COLO668 (cell line): ENCODE measurements around the gene DRICH1.
"Not testable (repeated sequence)": the region's sequence is repeated elsewhere in the genome, so short reads cannot be mapped to it uniquely, and the experiment has no call there.

ENCODE experiments used
- DNase-seq: peaks from one replicate; lab custom pipeline; 2025; ENCODE audit not compliant: unreplicated experiment; lab: John Stamatoyannopoulos, UW

Gene DRICH1, protein sequence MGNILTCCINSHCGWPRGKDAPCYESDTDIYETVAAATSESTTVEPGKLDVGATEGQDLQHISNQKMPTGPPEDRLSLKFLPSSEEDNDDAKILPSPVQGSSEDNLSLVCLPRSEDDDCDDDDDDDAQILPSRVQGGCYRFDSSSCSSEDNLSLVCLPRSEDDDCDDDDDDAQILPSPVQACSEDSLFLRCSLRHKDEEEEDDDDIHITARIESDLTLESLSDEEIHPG

DNA sequence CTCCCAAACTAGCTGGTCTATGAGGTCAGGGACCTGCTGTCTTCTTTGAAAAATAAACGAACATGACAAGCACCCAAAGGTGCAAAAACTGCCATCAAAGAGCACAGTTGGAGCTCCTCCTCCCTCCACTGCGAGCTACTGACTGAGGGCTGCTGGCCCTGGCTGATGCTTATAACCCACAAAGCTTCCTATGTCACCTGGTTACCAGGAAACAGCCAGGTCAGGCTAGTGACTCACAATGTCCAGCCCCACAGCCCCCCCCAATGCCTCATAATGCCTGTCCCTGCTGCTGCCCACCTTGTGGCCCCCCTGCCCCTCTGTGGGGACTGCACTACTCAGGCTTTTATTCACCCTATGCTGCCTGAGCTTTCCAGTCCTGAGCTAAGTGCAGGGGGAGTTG, at the start of gene DRICH1:
DRICH1 (minus strand) TSS at position 144 of the 400 bp plus-strand sequence. CDS start 298 bp downstream, outside the sequence.
- no peak for DNase-seq

- DNase-seq = no peak
Measured at GRCh38 chr22:23681026-23681809, 49.1 kb upstream of the DRICH1 start.

DNA sequence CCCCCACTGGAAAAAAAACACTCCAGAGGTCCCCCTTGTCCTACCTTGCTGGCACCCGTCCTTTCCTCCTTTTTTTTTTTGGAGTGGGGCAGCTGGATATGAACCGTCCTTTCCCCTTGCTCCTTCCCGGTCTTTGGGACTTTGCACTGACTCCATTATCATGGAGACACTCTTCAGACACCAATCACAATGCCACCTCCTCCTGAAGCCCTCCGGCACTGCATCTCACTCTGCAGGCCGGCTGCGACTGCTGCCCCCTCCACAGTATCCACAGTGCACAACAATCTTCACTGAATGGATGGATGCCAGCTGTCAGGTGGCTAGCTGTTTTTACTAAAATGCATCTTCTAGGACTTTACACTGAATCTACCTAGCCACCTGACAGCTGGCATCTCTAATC, 46.0 kb upstream of the DRICH1 start:
- no peak for DNase-seq

- DNase-seq = no peak
Measured at GRCh38 chr22:23677701-23677995, 45.5 kb upstream of the DRICH1 start.

- not testable (repeated sequence) for DNase-seq
Measured at GRCh38 chr22:23676841-23677700, 45.0 kb upstream of the DRICH1 start.

DNA sequence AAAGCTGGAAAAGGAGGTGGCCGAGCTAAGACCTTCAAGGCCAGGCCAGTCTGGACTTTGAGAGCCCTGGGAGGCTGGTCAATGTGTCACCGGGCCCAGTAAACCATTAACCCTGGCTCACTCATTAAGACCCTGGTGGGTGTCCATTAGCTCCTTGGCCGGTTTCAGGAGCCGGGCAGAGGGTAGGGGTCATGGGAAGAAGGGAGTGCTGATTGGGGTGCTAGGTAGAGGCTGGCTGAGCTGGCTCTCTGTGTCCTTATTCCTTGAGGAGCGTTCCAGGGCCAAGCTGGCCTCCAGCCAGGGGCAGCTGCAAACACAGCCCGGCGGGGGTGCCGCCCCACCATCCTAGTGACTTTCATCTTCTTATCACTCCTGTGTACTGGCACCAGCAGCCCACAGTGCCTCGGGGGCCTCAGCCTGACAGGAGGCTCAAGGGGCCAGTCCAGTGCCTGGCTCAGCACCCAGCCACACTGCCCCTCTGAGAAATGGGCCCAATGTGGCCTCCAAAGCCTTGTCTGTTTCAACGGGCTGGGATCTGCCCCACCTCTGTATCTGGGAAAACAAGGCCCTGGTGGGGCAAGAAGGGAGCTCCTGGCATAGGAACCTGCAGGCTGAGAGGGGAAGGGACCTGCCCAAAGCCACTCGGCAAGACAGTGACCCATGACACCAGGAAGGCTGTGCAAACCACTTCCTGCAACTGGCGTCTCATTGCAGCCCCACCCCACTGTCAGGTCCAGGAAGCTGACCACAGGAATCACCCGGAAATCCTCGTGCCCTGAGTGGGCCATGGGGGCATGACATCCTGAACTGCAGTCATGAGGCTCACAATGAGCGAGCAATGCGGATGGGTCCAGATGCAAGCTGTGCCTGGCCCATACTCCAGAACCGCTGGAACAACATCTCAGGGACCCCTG, 43.6 kb upstream of the DRICH1 start:
- no peak for DNase-seq

- not testable (repeated sequence) for DNase-seq
Measured at GRCh38 chr22:23674886-23675501, 42.9 kb upstream of the DRICH1 start.

DNA sequence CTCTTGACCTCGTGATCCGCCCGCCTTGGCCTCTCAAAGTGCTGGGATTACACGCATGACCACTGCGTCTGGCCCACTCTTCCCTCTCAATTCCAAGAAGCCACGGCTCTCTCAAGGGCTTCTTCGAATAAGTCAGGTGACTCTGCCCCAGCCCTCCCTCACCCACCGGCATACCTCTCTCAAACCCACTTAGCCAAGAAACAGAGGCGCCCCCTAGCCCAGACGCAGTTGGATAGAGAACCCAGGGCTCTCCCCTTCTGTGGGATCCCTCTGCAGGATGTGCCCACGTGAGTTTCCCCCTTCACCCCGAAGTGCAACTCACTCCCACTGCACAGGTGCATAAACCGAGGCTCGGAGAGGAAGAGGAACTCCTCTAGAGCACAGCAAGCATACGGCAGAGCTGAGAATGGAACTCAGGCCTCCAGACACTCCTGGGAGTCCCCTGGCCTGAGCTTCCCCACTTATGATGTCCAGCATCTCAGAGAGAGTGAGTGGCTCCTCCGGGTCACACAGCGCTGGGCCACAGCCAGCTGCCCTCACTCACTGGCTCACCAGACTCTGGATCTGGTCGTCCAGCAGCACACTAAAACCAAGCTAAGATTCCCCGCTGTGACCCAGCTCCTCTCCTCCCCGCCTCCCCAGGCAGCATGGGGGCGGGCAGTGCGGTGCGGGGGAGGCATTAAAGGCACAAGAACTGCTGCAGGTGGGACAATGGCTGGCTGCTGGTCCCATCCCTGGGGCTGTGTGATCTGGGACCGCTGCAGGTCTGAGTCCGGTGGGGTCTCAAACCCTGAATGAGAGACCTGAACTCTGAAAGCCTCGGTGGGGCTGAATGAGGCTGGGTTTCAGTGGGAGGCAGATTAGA, 41.9 kb upstream of the DRICH1 start:
- no peak for DNase-seq

DNA sequence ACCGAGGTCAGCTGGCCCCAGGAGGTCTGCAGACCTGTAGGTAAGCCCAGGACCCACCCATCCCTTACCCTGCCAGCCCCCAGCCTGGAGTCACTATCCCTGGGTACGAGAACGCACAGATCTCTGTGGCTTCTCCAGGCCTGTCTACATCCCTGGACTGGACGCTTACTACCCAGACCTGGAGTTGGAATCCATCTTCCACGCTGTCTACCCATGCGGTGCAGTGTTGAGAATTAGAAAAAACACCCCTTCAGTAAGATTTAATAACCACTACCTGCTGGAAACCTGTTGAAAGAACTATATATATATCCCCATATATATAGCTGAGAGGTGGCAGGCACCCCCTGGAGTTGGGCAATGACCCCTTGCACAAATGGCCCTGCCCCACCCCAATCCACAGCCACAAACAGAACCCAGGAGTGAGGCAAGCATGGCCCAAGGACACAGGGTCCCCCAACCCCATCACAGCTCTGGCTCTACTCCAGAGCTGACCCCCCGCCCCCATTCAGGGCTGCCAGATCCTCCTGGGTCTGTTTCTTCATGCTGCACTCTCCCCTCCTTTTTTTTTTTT, 41.0 kb upstream of the DRICH1 start:
- DNase-seq = no peak

DNA sequence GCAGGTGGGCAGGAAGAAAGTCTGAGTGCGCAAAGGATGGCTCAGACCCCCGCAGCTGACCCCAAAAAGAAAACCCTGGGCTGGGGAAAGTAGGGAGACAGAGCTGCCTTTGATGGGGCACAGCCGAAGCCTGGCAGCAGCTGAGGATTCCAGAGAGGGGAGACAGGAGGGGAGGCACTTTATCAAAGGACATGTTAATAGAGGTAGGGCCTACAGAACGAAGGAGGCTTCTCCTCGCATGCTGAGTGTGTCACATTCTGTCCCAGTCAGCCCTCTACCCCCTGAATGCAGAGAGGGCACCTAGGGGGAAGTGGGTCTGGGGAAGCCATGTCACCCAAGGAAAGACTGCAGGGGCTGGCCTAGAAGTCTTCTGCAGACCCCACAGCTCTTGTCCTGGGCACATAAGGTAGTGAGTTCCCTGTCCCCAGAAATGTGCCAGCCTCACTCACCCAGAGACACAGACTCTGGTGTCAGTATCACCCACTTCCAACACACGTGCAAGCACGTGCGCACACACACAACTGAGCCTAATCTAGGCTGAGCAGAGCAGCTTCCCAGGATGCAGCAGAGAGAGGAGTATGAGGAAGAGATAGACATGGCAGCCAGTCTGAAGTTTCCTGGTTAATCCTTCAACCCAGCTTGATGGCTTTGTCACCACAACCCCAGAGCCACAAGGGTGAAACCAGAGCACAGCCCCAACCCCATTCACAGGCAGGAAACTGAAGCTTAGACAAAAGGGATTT, 40.4 kb upstream of the DRICH1 start:
- not testable (repeated sequence) for DNase-seq

DNA sequence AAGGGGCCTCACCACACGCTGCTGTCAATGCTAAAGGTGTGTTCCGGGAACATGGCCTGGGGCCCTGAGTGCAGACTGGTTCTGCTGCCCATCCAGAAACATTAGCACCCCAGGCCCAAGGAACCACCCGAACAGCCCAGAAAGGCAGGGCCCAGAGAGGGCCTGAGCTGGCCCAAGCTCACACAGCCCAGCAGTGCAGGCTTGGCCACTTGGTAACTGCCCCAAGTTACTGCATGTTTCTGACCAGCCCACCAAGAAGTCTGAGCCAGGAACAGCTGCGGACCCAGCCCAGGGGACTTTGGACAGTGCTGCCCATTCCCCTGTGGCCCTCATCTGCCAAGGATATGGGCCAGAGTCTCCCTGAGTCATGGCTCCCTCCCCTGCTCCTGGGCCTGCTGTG, 39.3 kb upstream of the DRICH1 start:
- DNase-seq = not testable (repeated sequence)

- no peak for DNase-seq
Measured at GRCh38 chr22:23670378-23671295, 38.5 kb upstream of the DRICH1 start.

DNA sequence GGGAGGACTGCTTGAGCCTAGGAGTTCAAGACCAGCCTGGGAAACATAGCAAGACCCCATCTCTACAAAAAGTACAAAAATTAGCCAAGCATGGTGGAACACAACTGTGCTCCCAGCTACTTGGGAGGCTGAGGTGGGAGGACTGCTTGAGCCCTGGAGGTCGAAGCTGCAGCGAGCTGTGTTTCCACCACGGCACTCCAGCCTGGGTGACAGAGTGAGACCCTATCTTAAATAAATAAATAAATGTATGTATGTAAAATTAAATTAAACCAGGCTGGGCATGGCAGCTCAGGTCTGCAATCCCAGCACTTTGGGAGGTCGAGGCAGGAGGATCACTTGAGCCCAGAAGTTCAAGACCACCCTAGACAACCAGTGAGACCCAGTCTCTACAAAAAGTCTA, 28.3 kb upstream of the DRICH1 start:
- not testable (repeated sequence) for DNase-seq

GRCh38 chr22:23657727-23658126, 25.6 kb upstream of the DRICH1 start:
- no peak for DNase-seq

DNA sequence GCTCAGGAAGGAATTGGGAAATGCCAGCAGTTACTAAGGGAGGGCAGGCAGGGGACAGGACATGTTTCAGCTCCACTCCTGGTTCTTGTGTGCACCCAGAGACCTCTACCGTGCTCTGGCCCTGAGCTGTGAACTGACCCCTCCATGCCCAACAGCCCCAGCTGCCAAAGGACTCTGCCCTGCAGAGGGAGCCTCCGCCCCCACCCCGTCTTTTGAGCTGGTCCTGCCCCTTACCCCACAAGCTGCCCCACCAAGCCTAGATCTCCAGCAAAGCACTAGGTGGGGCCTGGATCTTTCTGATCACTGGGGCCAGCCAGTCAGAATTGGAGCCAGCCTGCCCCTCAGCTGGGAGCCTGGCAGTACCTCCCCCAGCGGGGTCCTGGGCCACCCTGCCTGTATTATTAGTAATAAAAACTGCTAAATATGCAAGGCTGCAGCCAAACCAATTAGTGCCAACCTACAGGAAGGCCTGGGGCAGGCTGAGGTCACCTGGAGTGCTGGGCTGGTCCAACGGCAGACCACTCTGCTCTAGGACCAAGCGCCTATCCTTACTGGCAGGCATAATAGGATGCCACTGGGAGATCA, 23.9 kb upstream of the DRICH1 start:
- DNase-seq = no peak

- no peak for DNase-seq
Measured at GRCh38 chr22:23652711-23653110, 20.6 kb upstream of the DRICH1 start.

GRCh38 chr22:23652286-23652685, 20.2 kb upstream of the DRICH1 start:
- DNase-seq = no peak
